A673 (cell line): ENCODE data around the gene OXCT1. TPM values are rescaled to one million over a fixed set of nuclear protein-coding genes. Genes with fewer than 3 reads are reported as not detected.

Source experiments
- BruUV-seq: library from RNA; stranded (reverse); fragments of 400-500 nt; replicated peaks from 2 replicates; lab custom pipeline; 2021; lab: Mats Ljungman, UMichigan
- CTCF ChIA-PET: fragments of 300-600 bp; sonication (Branson Sonifier 250); formaldehyde crosslinking; loops from one replicate; lab custom pipeline; 2022; ENCODE audit warnings: antibody characterized with exemption; lab: Charles Lee
- POLR2A ChIA-PET: fragments of 300-600 bp; sonication (Branson Sonifier 250); formaldehyde crosslinking; loops from one replicate; lab custom pipeline; 2022; ENCODE audit warnings: antibody characterized with exemption; ENCODE audit not compliant: low non-redundant PET; lab: Charles Lee
- DNase-seq: peaks from one replicate; pipeline ENCODE4 v3.0.0-alpha.2; 2015; ENCODE audit warnings: low spot score
- H3K27ac ChIP-seq: fragments of 200-600 bp; sonication (generic); 2 replicates; pipeline ENCODE4 v1.5.1; 2016; ENCODE audit warnings: mixed run types, low read depth, mild to moderate bottlenecking, mixed read lengths, antibody characterized with exemption, low read length; ENCODE audit not compliant: poor library complexity, severe bottlenecking
- H3K27me3 ChIP-seq: fragments of 200-600 bp; sonication (generic); replicated peaks from 2 replicates; pipeline ENCODE4 v1.6.1; 2017; ENCODE audit warnings: mixed run types, low read depth, mild to moderate bottlenecking, mixed read lengths, antibody characterized with exemption, low read length; ENCODE audit not compliant: insufficient read depth, poor library complexity
- H3K36me3 ChIP-seq: fragments of 200-600 bp; sonication (generic); 2 replicates; pipeline ENCODE4 v1.6.1; 2016; ENCODE audit warnings: mixed run types, mild to moderate bottlenecking, mixed read lengths, antibody characterized with exemption, low read length; ENCODE audit not compliant: insufficient read depth, poor library complexity, severe bottlenecking
- H3K4me1 ChIP-seq: fragments of 200-600 bp; sonication (generic); 2 replicates; pipeline ENCODE4 v1.6.1; 2017; ENCODE audit warnings: mixed run types, mild to moderate bottlenecking, mixed read lengths, antibody characterized with exemption, low read length; ENCODE audit not compliant: insufficient read depth, poor library complexity, severe bottlenecking
- H3K4me3 ChIP-seq: fragments of 200-600 bp; sonication (generic); 2 replicates; pipeline ENCODE4 v1.5.1; 2016; ENCODE audit warnings: low read depth, mixed run types, mild to moderate bottlenecking, mixed read lengths, low read length; ENCODE audit not compliant: poor library complexity, severe bottlenecking
- H3K9me3 ChIP-seq: fragments of 200-600 bp; sonication (generic); 2 replicates; pipeline ENCODE4 v1.6.1; 2016; ENCODE audit warnings: mixed run types, low read depth, mild to moderate bottlenecking, mixed read lengths, antibody characterized with exemption, low read length; ENCODE audit not compliant: poor library complexity, severe bottlenecking
- EZH2 ChIP-seq: fragments of 200-600 bp; sonication (generic); IDR thresholded peaks from 2 replicates; pipeline ENCODE4 v1.6.1; 2017; ENCODE audit warnings: borderline replicate concordance, low read depth, mild to moderate bottlenecking, mixed read lengths, antibody characterized with exemption, low read length; ENCODE audit not compliant: poor library complexity, severe bottlenecking
- intact Hi-C: fragments of 100-400 bp; cut with micrococcal nuclease; formaldehyde crosslinking; loops from one replicate; pipeline ENCODE4 v1.10.0; 2022; ENCODE audit not compliant: unreplicated experiment
- total RNA-seq: library from RNA; stranded (reverse); gene quantifications from 2 replicates; pipeline ENCODE4 v1.2.3, GENCODE V29; 2021
- TF ChIP-seq, protein P1 (sequence below): fragments of 300-800, 200-600 bp; sonication (generic); conservative IDR thresholded peaks from 2 replicates; pipeline ENCODE4 v1.5.1; 2017; ENCODE audit warnings: low read depth, mild to moderate bottlenecking, antibody characterized with exemption, low read length, moderate library complexity, mixed read lengths

OXCT1 gene
- total RNA-seq, 1 experiment from 2014 or later, result 48.4 TPM

- no peaks in the 10 kb centered on the region for H3K27me3 ChIP-seq
- CTCF ChIA-PET, result no interaction called here
- no peaks in the 10 kb centered on the region for H3K9me3 ChIP-seq
- BruUV-seq, result no TSS peak
- no peak overlapping the region for H3K27ac ChIP-seq
- no peaks in the 10 kb centered on the region for H3K36me3 ChIP-seq
- H3K4me1 ChIP-seq, result no peaks in the 10 kb centered on the region
- intact Hi-C loops, result no loop called here
- DNase-seq, result no peak
- H3K4me3 ChIP-seq, result no peak overlapping the region
- TF ChIP-seq, protein P1, sequence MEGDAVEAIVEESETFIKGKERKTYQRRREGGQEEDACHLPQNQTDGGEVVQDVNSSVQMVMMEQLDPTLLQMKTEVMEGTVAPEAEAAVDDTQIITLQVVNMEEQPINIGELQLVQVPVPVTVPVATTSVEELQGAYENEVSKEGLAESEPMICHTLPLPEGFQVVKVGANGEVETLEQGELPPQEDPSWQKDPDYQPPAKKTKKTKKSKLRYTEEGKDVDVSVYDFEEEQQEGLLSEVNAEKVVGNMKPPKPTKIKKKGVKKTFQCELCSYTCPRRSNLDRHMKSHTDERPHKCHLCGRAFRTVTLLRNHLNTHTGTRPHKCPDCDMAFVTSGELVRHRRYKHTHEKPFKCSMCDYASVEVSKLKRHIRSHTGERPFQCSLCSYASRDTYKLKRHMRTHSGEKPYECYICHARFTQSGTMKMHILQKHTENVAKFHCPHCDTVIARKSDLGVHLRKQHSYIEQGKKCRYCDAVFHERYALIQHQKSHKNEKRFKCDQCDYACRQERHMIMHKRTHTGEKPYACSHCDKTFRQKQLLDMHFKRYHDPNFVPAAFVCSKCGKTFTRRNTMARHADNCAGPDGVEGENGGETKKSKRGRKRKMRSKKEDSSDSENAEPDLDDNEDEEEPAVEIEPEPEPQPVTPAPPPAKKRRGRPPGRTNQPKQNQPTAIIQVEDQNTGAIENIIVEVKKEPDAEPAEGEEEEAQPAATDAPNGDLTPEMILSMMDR, result no peak
- no peak for TF ChIP-seq EZH2
- POLR2A ChIA-PET, result no interaction called here
Measured at GRCh38 chr5:41778410-41778809, 91.8 kb downstream of the OXCT1 start.

- no peak overlapping the region for H3K27ac ChIP-seq
- POLR2A ChIA-PET, result no interaction called here
Measured at GRCh38 chr5:41776435-41776834, 93.8 kb downstream of the OXCT1 start.

DNA sequence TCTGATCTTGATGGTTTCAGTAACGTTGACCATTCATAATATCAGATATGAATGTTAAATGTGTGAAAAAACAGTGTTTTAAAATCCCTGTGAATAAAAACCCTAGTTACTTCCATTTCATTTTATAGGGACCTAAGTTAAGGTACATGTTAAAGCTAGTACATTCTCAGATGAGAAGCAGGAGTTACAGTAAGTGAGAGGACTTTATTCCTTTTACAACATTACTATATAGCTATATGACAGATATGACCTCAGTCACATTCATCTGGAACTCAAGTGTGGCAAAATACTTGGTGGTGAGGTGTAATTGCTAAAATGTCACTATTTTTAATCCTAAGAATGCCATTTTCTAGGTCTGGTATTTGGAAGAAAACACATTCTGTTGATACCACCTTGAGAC, 96.4 kb downstream of the OXCT1 start:
- BruUV-seq, result no TSS peak
- no peaks in the 10 kb centered on the region for H3K27me3 ChIP-seq
- intact Hi-C loops, result no loop called here
- no peak overlapping the region for H3K27ac ChIP-seq
- POLR2A ChIA-PET, result no interaction called here
- TF ChIP-seq EZH2, result no peak
- TF ChIP-seq, protein P1, result no peak
- DNase-seq, result no peak
- H3K4me1 ChIP-seq, result peaks cover 4% of the 10 kb centered on the region
- no peak overlapping the region for H3K4me3 ChIP-seq
- H3K9me3 ChIP-seq, result no peaks in the 10 kb centered on the region
- H3K36me3 ChIP-seq, result no peaks in the 10 kb centered on the region
- CTCF ChIA-PET, result interaction anchor here (0.6 kb wide), 1 partner anchor 1135 kb away, joined by 4 read pairs; no protein-coding TSS in a partner anchor

More at GRCh38 chr5:41776435-41776834, 93.8 kb downstream of the OXCT1 start:
- no peaks in the 10 kb centered on the region for H3K9me3 ChIP-seq
- intact Hi-C loops, result no loop called here
- no peak for DNase-seq
- no peaks in the 10 kb centered on the region for H3K27me3 ChIP-seq
- CTCF ChIA-PET, result no interaction called here
- H3K4me3 ChIP-seq, result no peak overlapping the region
- peaks cover 4% of the 10 kb centered on the region for H3K4me1 ChIP-seq
- BruUV-seq, result no TSS peak
- no peaks in the 10 kb centered on the region for H3K36me3 ChIP-seq
- TF ChIP-seq, protein P1, result no peak
- TF ChIP-seq EZH2, result no peak
